ENCODE data around the gene C16orf87.

The C16orf87 gene

DNA sequence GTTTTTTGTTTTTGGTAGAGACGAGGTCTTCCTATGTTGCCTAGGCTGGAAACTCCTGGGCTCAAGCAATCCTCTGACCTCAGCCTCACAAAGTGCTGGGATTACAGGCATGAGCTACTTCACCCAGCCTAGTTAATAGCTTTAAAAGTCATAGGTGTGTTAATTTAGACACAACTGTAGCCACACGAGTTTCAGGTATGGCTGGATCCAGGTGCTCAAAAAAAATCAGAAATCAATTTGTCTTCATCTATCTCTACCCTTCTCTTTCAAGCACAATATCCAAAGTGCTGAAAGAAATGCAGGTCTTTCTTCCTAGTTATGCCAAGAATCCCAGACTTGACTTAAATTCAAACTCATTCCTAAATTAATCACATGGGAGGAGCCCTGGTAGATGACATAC, 23.9 kb upstream of the C16orf87 start:
- H3K4me3 Mint-ChIP-seq, result no peak overlapping the region
- peaks cover 16% of the 10 kb centered on the region for H3K4me1 Mint-ChIP-seq
- H3K27me3 Mint-ChIP-seq (ENCODE audit: low read depth, poor library complexity), result peaks cover 12% of the 10 kb centered on the region
- TF ChIP-seq, protein P1, sequence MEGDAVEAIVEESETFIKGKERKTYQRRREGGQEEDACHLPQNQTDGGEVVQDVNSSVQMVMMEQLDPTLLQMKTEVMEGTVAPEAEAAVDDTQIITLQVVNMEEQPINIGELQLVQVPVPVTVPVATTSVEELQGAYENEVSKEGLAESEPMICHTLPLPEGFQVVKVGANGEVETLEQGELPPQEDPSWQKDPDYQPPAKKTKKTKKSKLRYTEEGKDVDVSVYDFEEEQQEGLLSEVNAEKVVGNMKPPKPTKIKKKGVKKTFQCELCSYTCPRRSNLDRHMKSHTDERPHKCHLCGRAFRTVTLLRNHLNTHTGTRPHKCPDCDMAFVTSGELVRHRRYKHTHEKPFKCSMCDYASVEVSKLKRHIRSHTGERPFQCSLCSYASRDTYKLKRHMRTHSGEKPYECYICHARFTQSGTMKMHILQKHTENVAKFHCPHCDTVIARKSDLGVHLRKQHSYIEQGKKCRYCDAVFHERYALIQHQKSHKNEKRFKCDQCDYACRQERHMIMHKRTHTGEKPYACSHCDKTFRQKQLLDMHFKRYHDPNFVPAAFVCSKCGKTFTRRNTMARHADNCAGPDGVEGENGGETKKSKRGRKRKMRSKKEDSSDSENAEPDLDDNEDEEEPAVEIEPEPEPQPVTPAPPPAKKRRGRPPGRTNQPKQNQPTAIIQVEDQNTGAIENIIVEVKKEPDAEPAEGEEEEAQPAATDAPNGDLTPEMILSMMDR (IDR thresholded peaks at IDR 0.05), result no peak
- H3K27ac Mint-ChIP-seq, result no peak overlapping the region
- DNase-seq, result no peak
- H3K9me3 Mint-ChIP-seq, result no peaks in the 10 kb centered on the region
- no peaks in the 10 kb centered on the region for H3K36me3 Mint-ChIP-seq (ENCODE audit: low read depth)

DNA sequence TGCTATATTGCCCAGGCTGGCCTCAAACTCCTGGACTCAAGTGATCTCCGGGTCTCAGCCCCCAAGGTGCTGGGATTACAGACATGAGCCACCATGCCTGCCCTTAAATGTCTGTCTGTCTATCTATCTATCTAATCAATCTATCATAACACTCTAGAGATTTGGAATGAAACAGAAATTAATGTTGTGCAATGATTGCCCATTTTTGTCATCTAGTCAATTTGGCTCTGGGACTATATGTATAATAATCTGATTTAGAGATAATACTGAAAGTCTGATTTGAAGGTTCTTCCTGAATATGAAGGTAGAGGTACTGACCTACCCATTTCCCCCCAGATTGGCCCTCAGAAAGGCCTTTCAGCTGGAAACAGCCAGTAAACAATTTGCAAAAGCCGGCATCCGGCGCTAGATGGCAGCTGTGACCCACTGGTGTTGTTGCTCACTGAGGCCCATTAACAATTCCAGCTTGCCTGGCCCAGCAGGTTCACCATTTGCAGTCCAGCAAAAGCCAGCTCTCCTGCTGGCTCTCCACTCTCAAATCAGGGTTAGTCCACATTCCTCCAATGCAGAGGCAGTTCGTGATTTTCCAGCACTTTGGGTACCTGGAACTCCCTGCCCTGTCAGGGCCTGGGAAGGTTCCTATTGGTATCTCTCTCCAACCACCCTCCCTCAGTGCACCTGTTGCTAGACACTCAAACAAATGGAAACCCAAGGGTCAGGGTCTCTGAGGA, 22.9 kb upstream of the C16orf87 start:
- DNase-seq, result peak; percentile 75
- Mint-ChIP-seq H3K4me3 (no peak overlapping the region), H3K27ac (no peak overlapping the region), H3K9me3 (no peaks in the 10 kb centered on the region), H3K27me3 (ENCODE audit: low read depth, poor library complexity) (peaks cover 12% of the 10 kb centered on the region), H3K36me3 (ENCODE audit: low read depth) (no peaks in the 10 kb centered on the region), H3K4me1 (peaks cover 19% of the 10 kb centered on the region)
- TF ChIP-seq, protein P1 (IDR thresholded peaks at IDR 0.05), result peak; percentile 77

DNA sequence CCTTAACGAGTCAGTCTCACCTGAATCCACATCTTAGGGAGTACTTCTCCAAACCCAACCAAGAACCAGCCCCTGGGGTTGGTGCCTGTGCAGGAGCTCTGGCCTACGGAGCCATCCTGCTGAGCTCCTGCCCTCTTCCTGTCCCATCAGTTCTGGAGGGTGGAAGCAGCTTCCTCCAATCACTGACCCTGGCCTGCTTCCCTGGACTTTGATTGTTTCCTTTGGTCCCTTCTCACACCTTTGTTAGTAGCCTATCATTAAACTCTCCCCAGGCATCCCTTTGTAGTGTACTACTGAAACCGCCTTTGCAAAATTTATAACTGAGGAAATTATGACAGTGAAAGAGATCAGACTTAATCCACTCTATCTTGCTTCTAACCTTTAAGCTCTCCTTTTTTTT, 21.1 kb upstream of the C16orf87 start:
- TF ChIP-seq, protein P1 (IDR thresholded peaks at IDR 0.05), result no peak
- Mint-ChIP-seq H3K4me1 (peaks cover 5% of the 10 kb centered on the region), H3K27ac (no peak overlapping the region), H3K36me3 (ENCODE audit: low read depth) (no peaks in the 10 kb centered on the region), H3K9me3 (no peaks in the 10 kb centered on the region), H3K4me3 (no peak overlapping the region), H3K27me3 (ENCODE audit: low read depth, poor library complexity) (peaks cover 9% of the 10 kb centered on the region)
- DNase-seq, result no peak

DNA sequence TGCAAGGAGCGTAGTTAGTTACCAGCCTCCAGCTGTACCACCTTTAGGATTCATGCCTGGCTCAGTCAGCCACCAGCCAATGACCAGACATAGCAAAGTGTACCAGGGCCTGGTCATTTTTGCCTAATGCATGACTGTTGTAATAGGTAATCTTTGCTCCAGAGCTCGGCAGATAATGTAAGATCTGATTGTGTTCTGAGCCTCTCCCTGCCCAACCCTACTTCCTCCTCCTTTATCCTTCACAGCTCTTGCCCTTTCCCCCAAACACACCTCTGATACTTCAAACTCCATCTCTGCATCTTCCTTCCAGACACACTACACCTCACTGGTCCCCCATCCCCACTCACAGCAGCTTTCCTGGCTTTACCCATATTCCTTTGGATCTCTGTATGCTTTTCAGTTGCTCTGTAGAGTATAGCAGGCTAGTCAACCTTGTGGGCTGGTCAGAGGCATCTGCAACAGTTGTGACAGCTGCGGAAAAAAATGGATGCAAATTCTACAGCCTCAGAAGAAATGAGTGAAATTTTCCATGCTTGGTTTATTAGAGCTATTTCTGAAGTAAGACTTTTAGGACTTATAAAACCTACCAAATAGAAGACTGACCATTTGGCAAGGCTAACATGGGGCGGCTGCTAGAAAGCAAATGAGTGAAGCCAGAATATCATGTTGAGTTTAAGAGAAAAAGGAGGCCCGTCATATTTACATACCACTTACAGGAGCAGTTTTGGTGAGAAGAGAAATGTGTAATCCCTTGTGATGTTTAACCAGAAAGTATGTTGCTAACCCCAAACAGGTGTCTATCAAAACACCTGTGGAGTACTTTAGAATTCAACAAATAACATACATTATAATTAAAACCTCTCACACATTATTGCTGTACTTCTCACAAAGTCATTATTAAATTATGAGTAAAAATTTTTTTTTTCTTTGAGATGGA, 19.9 kb upstream of the C16orf87 start:
- TF ChIP-seq, protein P1 (IDR thresholded peaks at IDR 0.05), result no peak
- DNase-seq, result no peak
- Mint-ChIP-seq H3K36me3 (ENCODE audit: low read depth) (no peaks in the 10 kb centered on the region), H3K4me1 (peaks cover 4% of the 10 kb centered on the region), H3K27me3 (ENCODE audit: low read depth, poor library complexity) (peaks cover 9% of the 10 kb centered on the region), H3K9me3 (no peaks in the 10 kb centered on the region), H3K27ac (no peak overlapping the region), H3K4me3 (no peak overlapping the region)

DNA sequence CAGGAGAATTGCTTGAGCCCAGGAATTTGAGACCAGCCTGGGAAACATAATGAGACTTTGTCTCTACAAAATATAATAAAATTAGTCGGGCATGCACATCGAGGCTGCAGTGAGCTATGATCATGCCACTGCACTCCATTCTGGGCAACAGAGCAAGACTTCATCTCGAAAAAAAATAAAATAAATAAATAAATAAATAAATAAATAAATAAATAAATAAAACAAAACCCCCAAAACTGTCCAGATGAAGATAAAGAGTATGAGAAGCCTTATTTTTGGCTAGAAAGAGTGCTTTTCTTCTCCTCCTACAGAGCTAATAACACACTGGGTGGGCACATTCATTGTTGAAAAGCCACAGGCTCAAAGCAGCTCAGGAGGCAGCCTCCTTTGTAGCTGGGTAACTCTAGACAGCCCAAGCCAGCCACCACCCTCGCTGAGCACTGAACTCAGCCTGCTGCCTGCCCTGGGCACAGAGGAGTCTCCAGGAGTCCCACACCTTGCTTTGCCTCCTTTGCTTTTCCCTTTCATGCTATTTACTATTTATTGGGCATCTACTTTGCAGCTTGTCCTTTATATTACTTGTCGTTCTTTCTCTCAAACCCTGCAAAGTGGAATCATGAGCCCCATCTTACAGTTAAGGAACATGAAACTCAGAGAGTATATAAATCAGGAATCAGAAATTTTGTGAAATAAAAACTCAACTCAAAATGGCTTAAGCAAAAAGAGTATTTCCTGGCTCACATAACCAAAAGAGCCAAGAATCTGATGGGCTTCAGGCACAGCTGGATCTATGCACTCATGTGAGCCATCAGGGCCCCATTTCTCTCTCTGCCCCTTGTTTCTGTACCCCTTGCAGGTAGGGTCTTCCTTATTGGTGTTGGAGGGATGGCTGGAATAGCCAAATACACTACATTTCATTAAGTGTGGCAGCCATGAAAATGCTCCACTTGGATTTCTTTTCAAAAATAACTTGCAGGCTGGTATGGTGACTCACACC, 18.1 kb upstream of the C16orf87 start:
- Mint-ChIP-seq H3K4me1 (peaks cover 4% of the 10 kb centered on the region), H3K27ac (no peak overlapping the region), H3K36me3 (ENCODE audit: low read depth) (no peaks in the 10 kb centered on the region), H3K4me3 (no peak overlapping the region), H3K9me3 (no peaks in the 10 kb centered on the region), H3K27me3 (ENCODE audit: low read depth, poor library complexity) (peaks cover 9% of the 10 kb centered on the region)
- TF ChIP-seq, protein P1 (IDR thresholded peaks at IDR 0.05), result no peak
- DNase-seq, result no peak
